Stimulated activated CD4-positive, alpha-beta T cell treated with anti-CD3 and anti-CD28 coated beads, Interleukin-12 subunit alpha, Interleukin-12 subunit beta, amount 100 ng/mL, for 24 hours (primary cell): ENCODE data around the gene MGAT3.
"Not testable (repeated sequence)": the region's sequence is repeated elsewhere in the genome, so short reads cannot be mapped to it uniquely, and the experiment has no call there.

ENCODE experiments used
- DNase-seq, 2 experiments: peaks; one replicate each; pipeline ENCODE4 v3.0.0-alpha.2; 2020; ENCODE audit warnings: low read depth in 2 of 2

MGAT3 gene

DNA sequence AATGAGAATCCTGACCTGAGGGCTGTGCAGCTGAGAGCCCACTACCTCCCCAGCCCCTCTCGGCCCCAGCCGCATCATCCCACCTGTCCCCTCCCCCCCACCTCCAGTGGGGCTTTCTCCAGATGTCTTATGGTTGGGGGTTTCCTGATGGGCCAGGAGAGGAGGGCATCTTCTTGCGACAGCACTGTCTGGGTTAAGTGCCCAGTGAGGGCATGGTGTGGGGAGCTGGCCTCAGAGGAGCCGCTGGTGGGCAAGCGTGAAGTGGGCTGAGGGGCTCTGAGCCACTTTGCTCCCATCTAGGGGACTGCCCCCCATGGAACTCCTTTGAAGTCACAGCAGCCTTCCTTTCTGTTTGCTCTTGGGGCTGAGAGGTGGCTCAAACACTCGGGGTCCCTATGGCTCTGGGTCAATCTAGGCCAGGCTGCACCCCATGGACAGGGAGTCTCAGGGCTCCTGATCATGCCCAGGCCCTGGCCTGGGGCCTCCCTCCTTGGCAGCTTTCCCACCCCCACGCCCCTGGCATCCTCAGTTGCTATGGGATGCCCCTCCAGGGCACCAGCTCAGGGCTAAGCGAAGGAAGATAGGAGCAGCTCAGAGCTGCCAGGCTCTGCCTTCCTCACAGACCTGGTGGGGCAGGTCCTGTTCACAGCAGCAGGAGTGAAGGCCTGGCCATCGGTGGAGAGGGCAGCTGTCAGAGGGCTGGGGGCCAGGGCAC lies 34.3 kb downstream of the MGAT3 start:
- DNase-seq, result no peak

- DNase-seq, result no peak
These were observed 34.9 kb downstream of the MGAT3 start for GRCh38 chr22:39491696-39492095.

GRCh38 chr22:39492186-39492585 lies 35.4 kb downstream of the MGAT3 start:
- DNase-seq, result no peak

DNA sequence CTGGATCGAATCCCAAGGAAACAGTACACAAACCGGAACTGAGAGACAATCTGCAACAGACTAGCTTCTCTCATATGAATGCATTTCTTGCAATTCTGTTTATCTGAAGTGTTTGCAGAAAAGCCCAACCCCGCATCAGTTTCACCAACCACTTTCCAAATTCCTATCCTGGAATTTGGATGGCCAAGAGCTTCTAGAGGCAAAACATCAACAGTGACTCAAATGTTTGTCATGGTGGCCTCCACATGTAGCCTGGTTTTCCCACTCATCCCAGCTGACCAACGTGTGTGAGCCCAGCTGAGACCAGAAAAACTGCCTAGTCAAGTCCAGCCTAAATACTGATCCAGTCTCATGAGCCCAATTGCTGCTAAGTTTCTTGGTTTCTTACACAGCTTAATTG lies 36.9 kb downstream of the MGAT3 start:
- DNase-seq, result no peak

DNA sequence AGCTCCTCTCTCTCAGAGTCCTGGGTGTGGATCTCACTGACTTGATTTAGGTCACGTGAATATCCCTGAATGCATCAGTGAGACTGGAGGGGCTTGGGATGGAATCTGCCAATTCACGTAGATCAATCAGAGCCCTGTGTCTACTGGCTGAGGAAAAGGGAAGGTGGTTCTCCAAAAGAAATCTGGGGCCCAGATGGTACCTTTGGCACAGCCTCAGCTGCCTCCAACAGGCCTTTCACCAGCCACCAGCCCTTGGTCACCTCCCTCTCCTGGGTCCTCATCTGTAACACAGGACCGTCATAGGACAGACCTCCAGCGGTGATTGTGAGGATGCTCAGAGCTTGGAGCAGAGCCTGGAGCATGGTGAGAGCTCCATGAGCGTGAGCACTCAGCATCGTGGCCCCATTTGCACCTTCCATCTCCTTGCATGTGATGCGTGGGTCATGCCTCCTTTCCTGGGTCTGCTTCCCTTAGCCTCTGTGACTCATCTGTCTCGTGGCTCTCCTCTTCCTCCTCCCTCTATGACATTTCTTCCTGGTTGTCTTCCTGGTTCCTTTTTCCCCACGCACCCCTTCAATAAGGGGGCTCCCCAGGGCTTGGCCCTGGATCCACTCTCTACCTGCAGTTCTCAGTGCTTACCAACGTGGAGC lies 37.8 kb downstream of the MGAT3 start:
- DNase-seq, result no peak

- DNase-seq, result peak; percentile 33 to 58
These were observed 39.5 kb downstream of the MGAT3 start for GRCh38 chr22:39496131-39496838.

DNA sequence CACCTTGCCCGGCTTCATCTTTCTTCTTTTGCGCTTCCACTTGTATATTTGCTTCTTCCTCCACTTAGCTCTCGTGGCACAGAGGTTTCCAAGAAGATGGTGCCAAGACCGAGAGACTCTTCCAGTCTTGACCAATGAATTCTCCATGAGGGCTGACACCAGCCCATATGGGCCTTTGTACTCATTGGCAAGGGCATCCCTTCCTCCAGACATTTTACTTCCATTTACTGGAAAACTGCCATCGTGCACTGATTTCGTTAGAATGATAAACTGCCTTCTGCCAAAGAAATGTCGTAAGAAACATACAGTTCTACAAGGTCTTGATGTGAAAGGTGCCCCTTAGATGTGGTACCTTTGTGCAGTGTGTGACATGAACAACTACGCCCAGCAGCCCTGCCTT lies 40.6 kb downstream of the MGAT3 start:
- no peak for DNase-seq

- DNase-seq, result no peak
These were observed 41.6 kb downstream of the MGAT3 start for GRCh38 chr22:39498368-39498767.

- DNase-seq, result no peak
These were observed 42.0 kb downstream of the MGAT3 start for GRCh38 chr22:39498802-39499201.

- no peak for DNase-seq
These were observed 43.3 kb downstream of the MGAT3 start for GRCh38 chr22:39500101-39500500.

DNA sequence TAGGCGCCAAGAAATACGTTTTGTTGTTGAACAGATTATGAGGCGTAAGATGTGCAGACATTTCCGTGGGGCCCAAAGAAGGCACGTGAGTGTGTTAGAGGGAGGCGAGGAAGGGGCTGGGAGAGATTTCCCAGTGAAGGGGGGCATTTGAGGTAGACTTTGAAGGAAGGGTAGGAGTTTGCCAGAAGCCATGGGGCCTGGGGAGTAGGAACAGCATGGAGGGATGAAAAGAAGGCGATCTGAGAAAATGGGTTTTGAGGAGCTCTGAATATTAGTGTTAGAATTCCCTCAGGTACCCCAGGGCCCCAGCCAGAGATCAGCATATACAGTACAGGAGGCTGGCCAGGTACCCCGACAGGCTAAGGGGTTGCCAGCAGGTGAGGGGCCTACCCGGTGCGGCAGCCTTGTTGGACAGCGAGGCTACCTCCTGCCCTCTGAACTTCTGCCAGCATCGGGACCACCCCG lies 44.9 kb downstream of the MGAT3 start:
- DNase-seq, result no peak

GRCh38 chr22:39502109-39502788 lies 45.4 kb downstream of the MGAT3 start, which contains the start of gene MIEF1:
TSS of gene MIEF1 (plus strand) at chr22:39502290. CDS start at chr22:39511295, 9,005 bp downstream.
- peak; percentile 85 to 94 for DNase-seq

DNA sequence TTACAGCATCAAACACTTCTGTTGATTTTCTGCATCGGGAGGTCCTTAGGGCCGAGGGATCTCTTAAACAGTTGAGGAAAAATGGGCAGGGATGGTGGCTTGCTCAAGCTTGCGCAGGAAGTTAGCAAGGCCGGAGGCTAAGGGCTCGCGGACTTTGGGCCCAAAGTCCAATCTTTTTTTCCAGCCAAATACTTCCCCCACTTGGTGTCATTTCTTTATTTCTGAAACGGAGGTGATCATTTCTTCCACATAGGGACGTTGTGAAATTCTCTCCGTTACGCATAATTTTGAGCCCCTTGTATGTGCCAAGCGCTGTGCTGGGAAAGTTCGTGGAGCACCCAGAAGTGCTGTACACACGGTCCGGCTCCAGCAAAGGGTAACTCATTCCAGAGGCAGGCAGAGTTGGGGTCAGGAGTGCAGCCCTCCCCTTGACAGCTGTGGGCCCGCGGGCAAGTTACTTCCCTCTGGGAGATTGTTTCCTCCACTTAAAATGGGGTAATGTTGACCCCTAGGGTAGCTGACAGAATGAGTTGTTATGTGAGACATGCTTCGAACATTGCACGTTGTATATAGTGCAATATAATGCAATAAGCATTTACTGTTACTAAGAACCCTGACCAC lies 46.1 kb downstream of the MGAT3 start:
- DNase-seq, result no peak

- no peak for DNase-seq
These were observed 46.8 kb downstream of the MGAT3 start for GRCh38 chr22:39503630-39504029.

DNA sequence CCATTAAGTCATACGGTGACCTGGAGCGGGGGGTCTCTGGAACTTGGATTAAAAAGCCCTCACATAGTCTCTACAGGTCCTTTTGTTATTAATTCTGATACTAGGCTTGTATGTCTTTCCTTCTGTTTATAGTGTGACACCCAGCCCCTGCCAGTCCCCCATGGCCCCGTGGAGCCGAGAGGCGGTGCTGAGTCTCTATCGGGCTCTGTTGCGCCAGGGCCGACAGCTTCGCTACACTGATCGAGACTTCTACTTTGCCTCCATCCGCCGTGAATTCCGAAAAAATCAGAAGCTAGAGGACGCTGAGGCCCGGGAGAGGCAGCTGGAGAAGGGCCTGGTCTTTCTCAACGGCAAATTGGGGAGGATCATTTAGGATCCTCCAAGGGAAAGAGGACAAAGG lies 47.3 kb downstream of the MGAT3 start:
- DNase-seq, result no peak

DNA sequence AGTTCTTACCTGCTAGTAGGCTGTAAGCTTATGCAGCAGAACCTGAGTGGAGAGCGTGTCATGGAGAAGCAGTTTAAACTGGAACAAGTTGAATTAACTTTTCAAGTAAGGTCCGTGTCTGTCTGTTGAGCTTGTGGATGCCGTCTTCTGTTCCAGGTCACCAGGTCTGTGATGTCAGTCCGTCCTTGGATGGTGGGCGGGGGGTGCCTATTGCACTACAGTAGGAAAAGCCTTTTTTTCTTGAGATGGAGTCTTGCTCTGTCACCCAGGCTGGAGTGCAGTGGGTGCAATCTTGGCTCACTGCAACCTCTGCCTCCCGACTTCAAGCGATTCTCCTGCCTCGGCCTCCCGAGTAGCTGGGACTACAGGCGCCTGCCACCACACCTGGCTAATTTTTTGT lies 50.2 kb downstream of the MGAT3 start:
- not testable (repeated sequence) for DNase-seq

DNA sequence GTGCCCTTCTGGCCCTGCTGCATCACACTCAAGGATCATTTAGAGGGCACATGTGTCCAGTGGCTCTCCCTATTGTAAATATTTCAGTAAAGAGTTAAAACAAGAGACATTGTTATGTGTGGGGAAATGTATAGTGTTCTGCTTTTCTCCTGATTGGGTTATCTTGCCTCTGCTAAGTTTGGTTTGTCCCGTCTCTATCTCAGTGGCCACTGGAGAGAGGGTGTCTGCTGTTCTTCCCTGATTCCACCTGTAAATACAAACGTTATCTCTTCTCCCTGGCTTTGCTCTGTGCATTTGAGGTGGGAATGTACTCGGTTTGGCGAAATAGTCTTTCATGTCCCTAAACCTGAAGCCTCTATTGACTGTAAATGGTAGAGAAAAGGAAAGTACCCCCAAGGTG lies 51.6 kb downstream of the MGAT3 start:
- no peak for DNase-seq

- no peak for DNase-seq
These were observed 53.8 kb downstream of the MGAT3 start for GRCh38 chr22:39510529-39511149.

DNA sequence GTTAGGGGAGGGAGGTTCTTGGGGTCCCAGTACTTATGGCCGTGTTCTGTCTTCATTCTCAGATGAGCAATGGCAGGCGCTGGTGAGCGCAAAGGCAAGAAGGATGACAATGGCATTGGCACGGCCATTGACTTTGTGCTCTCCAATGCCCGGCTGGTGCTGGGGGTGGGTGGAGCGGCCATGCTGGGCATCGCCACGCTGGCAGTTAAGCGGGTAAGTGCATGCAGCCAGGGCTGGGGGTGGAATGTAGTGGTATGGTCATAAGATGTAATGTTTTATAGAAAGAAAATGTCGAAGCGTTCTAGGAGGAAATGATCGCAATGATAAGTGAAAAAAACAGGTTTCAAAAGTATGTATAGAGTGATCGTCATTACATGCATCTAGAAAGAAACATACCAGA lies 54.4 kb downstream of the MGAT3 start:
- no peak for DNase-seq

- DNase-seq, result no peak
These were observed 55.2 kb downstream of the MGAT3 start for GRCh38 chr22:39512026-39512425.

GRCh38 chr22:39513791-39514190 lies 57.0 kb downstream of the MGAT3 start:
- no peak for DNase-seq
